WTC11 (cell line): ENCODE results near the gene SPO11. TPM values are rescaled to one million over a fixed set of nuclear protein-coding genes. Genes with fewer than 3 reads are reported as not detected.
A peak's percentile ranks its signal among the peaks of the same experiment; 100 is the strongest.

Experiments
- ATAC-seq: fragments of 200-7000 bp; cut with Tn5 transposase; 2 replicates; pipeline ENCODE4 v1.10.0; 2021; ENCODE audit warnings: mild to moderate bottlenecking, moderate library complexity
- CTCF ChIA-PET: fragments of 300-600 bp; sonication (Branson Sonifier 250); formaldehyde crosslinking; loops from one replicate; lab custom pipeline; 2021; ENCODE audit warnings: antibody characterized with exemption; lab: Charles Lee
- POLR2A ChIA-PET: fragments of 350-600 bp; sonication (Branson Sonifier 250); formaldehyde crosslinking; loops from one replicate; lab custom pipeline; 2021; ENCODE audit warnings: antibody characterized with exemption; lab: Charles Lee
- DNase-seq: peaks from one replicate; pipeline ENCODE4 v3.0.0; 2021; ENCODE audit warnings: low spot score
- H3K27ac Mint-ChIP-seq: 2 replicates; pipeline ENCODE4 v1.8.0; 2021; ENCODE audit warnings: mixed read lengths
- H3K27me3 Mint-ChIP-seq: 2 replicates; pipeline ENCODE4 v1.8.0; 2021; ENCODE audit warnings: low read depth, mild to moderate bottlenecking, moderate library complexity, mixed read lengths
- H3K36me3 Mint-ChIP-seq: 2 replicates; pipeline ENCODE4 v1.8.0; 2021; ENCODE audit warnings: mixed read lengths
- H3K4me1 Mint-ChIP-seq: 2 replicates; pipeline ENCODE4 v1.8.0; 2022; ENCODE audit warnings: mixed read lengths
- H3K4me3 Mint-ChIP-seq: 2 replicates; pipeline ENCODE4 v1.8.0; 2021; ENCODE audit warnings: mild to moderate bottlenecking, moderate library complexity, mixed read lengths
- H3K9me3 Mint-ChIP-seq: 2 replicates; pipeline ENCODE4 v1.8.0; 2021; ENCODE audit warnings: mixed read lengths
- ESRRA ChIP-seq: sonication (generic); formaldehyde crosslinking; IDR thresholded peaks from 2 replicates; pipeline ENCODE4 v1.8.1; 2022; ENCODE audit warnings: mild to moderate bottlenecking, missing genetic modification reagents, borderline replicate concordance
- GABPB1 ChIP-seq: sonication (generic); formaldehyde crosslinking; IDR thresholded peaks from 2 replicates; pipeline ENCODE4 v1.8.1; 2023; ENCODE audit warnings: mild to moderate bottlenecking, missing genetic modification reagents
- IRF2 ChIP-seq: sonication (generic); formaldehyde crosslinking; IDR thresholded peaks from 2 replicates; pipeline ENCODE4 v1.8.0; 2022; ENCODE audit warnings: low read depth, missing genetic modification reagents, borderline replicate concordance
- MYBL2 ChIP-seq: sonication (generic); formaldehyde crosslinking; IDR thresholded peaks from 2 replicates; pipeline ENCODE4 v1.8.1; 2023; ENCODE audit warnings: mild to moderate bottlenecking, moderate library complexity, missing genetic modification reagents
- NR1H2 ChIP-seq: sonication (generic); formaldehyde crosslinking; IDR thresholded peaks from 2 replicates; pipeline ENCODE4 v1.9.0; 2021; ENCODE audit warnings: mild to moderate bottlenecking, moderate library complexity, missing genetic modification reagents
- PRRX2 ChIP-seq: fragments of 250-450 bp; sonication (Bioruptor Pico); IDR thresholded peaks from 2 replicates; pipeline ENCODE4 v1.8.0; 2021; ENCODE audit warnings: mild to moderate bottlenecking
- RELA ChIP-seq: sonication (generic); formaldehyde crosslinking; IDR thresholded peaks from 2 replicates; pipeline ENCODE4 v1.8.1; 2022; ENCODE audit warnings: missing genetic modification reagents, mild to moderate bottlenecking, borderline replicate concordance
- RORB ChIP-seq: fragments of 250-450 bp; sonication (Bioruptor Pico); IDR thresholded peaks from 2 replicates; pipeline ENCODE4 v1.9.0; 2021; ENCODE audit warnings: mild to moderate bottlenecking
- SP1 ChIP-seq: sonication (generic); formaldehyde crosslinking; conservative IDR thresholded peaks from 2 replicates; pipeline ENCODE4 v1.8.1; 2022; ENCODE audit warnings: missing genetic modification reagents
- ZNF317 ChIP-seq: sonication (generic); formaldehyde crosslinking; IDR thresholded peaks from 2 replicates; pipeline ENCODE4 v1.8.1; 2023; ENCODE audit warnings: low read depth, mild to moderate bottlenecking, moderate library complexity, missing genetic modification reagents, borderline replicate concordance
- ZNF396 ChIP-seq: fragments of 250-450 bp; sonication (Bioruptor Pico); IDR thresholded peaks from 2 replicates; pipeline ENCODE4 v1.8.0; 2021; ENCODE audit warnings: mild to moderate bottlenecking, moderate library complexity, borderline replicate concordance
- total RNA-seq: library from RNA; stranded (reverse); gene quantifications from 3 replicates; pipeline ENCODE4 v1.2.3, GENCODE V29; 2021
- TF ChIP-seq, protein P1 (sequence below): fragments of 250-450 bp; sonication (Bioruptor Pico); conservative IDR thresholded peaks from 2 replicates; pipeline ENCODE4 v1.9.0; 2021; ENCODE audit warnings: mild to moderate bottlenecking
- TF ChIP-seq, protein P2 (sequence below): sonication (generic); formaldehyde crosslinking; IDR thresholded peaks from 2 replicates; pipeline ENCODE4 v1.8.0; 2022; ENCODE audit warnings: mild to moderate bottlenecking, missing genetic modification reagents
- TF ChIP-seq, protein P3 (sequence below): fragments of 250-450 bp; sonication (Bioruptor Pico); IDR thresholded peaks from 2 replicates; pipeline ENCODE4 v1.9.0; 2021; ENCODE audit warnings: mild to moderate bottlenecking
- TF ChIP-seq, protein P4 (sequence below): sonication (generic); formaldehyde crosslinking; IDR thresholded peaks from 2 replicates; pipeline ENCODE4 v1.8.1; 2023; ENCODE audit warnings: mild to moderate bottlenecking, missing genetic modification reagents, moderate library complexity
- TF ChIP-seq, protein P5 (sequence below): fragments of 250-450 bp; sonication (Bioruptor Pico); IDR thresholded peaks from 2 replicates; pipeline ENCODE4 v1.9.0; 2021; ENCODE audit warnings: mild to moderate bottlenecking

Gene SPO11
- total RNA-seq, 1 experiment from 2014 or later = not detected

DNA sequence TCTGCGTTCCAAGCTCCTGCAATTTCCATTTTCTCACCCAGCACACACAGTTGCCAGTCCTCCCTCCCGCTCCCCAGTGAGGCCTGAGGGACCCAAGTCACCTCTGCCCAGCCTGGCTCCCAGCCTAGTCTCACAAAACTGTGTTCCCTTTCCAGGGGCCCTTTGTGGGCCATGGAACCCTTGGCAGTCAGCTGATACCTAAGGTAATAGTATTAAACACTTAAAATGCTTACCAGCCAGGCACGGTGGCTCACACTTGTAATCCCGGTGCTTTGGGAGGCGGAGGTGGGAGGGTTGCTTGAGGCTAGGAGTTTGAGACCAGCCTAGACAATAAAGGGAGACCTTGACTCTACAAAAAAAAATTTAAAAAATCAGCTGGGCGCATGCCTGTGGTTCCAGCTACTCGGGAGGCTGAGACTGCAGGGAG, 58.4 kb downstream of the SPO11 start (continued):
- TF ChIP-seq, protein P1, sequence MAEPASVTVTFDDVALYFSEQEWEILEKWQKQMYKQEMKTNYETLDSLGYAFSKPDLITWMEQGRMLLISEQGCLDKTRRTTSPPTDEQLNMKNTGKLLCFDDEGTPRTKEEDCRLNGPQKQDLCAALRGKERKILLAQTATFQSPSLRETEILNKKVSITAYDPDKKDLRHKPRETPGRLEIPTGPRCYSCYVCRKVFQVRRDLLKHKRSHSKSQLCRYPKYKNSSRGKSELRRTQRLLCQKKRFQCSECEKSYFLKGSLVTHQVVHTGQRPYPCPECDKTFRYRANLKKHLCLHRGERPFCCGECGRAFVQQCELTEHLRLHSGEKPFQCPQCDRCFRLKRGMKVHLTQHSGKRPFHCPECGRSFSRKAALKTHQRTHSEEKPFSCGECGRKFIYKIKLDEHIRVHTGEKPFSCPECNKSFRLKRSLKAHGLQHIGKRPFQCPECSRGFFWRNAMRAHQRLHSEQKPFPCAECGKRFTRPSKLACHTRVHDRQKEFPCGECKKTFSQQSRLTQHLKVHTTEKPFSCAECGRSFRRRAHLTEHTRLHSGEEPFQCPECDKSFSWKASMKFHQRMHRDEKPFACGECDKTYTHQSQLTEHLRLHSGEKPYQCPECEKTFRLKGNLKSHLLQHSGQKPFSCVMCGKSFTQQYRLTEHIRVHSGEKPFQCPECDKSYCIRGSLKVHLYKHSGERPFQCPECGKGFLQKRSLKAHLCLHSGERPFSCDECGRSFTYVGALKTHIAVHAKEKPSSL = no peak
- TF ChIP-seq RORB (CRISPR knock-in tag) = no peak
- TF ChIP-seq NR1H2 (CRISPR knock-in tag) = no peak

DNA sequence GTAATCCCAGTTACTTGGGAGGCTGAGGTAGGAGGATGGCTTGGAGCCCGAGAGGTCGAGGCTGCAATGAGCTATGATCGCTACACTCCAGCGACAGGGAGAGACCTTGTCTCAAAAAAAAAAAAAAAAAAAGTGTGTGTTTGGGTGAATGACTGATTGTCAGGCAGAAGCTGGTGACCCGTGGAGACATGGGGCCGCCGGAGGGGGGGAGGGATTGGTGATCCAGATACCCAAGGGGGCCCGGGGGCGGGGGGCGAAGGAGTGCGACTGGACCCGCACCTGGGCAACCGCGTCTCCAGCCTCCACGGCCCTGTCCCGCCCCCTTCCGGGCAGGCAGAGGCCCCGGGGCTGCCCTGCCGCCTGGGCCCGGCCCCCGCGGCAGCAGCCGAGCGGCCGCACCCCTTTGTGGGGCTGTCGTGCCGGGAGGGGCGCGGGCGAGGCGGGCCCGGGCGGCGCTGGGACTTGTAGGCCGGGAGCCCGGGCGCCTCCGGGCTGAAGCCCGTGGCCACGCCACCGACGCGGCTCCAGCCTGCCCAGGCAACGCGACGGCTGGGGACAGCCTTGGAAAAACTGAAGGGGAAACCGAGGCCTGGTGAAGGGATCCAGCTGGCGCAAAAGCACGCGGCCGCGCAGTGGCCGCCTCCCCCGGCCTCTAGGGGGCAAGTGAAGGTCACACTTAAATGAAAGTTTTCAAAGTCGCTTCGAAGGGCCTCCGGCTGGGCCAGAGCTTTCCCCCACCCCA, 59.5 kb downstream of the SPO11 start:
- ChIA-PET CTCF (interaction anchor here (0.7 to 3.6 kb wide), 12 partner anchors 19 to 670 kb away, joined by 3 to 16 read pairs (median 4); no protein-coding TSS in a partner anchor), POLR2A (interaction anchor here (0.7 kb wide), 1 partner anchor 32 kb away, joined by 6 read pairs; no protein-coding TSS in a partner anchor)
- H3K9me3 Mint-ChIP-seq = no peaks in the 10 kb centered on the region
- H3K36me3 Mint-ChIP-seq = peaks cover 16% of the 10 kb centered on the region
- peak; percentile 57 for ATAC-seq
- H3K27me3 Mint-ChIP-seq = no peaks in the 10 kb centered on the region
- peak overlapping the region; percentile 49; the same call in 1 of the 2 replicates for H3K27ac Mint-ChIP-seq
- TF ChIP-seq ZNF396 (CRISPR knock-in tag) (no peak), SP1 (CRISPR knock-in tag) (peak; percentile 49; the same call in 1 of the 2 replicates)
- H3K4me1 Mint-ChIP-seq = peaks cover 28% of the 10 kb centered on the region
- peak; percentile 78 for DNase-seq
- H3K4me3 Mint-ChIP-seq = peak overlapping the region; percentile 75

DNA sequence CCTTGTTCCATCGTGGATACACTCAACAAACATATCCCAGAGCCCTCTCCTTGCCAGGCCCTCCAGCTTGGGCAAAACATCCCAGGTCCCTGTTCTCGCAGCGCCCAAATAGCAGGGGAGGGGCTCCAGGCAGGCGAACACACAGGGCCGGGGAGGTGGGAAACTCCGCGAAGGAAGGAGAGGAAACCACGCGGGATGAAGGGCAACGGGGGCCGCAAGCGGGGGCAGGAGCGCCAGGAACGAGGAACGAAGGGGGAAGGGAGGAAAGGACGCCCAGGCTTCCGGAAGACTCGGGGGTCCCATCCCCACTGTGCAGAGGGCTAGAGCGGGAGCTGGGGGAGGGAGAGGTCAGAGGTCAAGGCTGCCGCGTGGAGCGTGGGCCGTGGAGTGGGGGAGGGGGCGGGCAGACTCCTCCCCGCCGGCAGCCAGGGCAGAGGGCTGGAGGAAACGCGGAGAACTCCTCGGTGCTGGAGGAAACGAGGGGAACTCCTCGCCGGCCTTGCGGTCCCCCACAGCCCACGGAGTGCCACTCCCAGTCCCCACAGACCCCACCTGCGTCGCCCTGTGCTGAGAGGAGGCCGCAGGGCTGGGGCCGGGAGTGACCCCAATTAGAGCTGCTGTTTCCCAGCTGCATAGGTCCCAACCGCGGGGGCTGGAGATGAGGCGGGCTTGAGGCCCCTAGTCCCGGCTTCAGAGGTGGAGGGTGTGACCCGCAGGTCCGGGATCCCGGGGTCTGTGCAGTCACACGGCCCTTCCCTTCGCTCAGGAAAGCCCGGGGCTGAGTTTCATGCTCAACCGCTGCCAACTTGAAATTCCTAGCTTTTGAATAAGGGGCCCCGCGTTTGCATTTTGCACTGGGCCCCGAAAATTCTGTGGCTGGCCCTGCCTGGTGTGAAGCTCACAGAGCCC, 60.3 kb downstream of the SPO11 start:
- ATAC-seq = peak; percentile 17
- peak; percentile 54 for DNase-seq
- Mint-ChIP-seq H3K27me3 (no peaks in the 10 kb centered on the region), H3K36me3 (peaks cover 16% of the 10 kb centered on the region), H3K9me3 (no peaks in the 10 kb centered on the region), H3K4me1 (peaks cover 31% of the 10 kb centered on the region), H3K4me3 (peak overlapping the region; percentile 75), H3K27ac (no peak overlapping the region; the same call in 1 of the 2 replicates)
- CTCF ChIA-PET = interaction anchor here (0.9 to 3.6 kb wide), 12 partner anchors 8 to 669 kb away, joined by 3 to 16 read pairs (median 5); no protein-coding TSS in a partner anchor
- TF ChIP-seq RELA (peak; percentile 45; the same call in 1 of the 2 replicates), IRF2 (CRISPR knock-in tag) (no peak), ZNF317 (CRISPR knock-in tag) (no peak), ESRRA (CRISPR knock-in tag) (0 out of 2 replicates have a peak, but pooled peaks have one; percentile 8)
- TF ChIP-seq, protein P2, sequence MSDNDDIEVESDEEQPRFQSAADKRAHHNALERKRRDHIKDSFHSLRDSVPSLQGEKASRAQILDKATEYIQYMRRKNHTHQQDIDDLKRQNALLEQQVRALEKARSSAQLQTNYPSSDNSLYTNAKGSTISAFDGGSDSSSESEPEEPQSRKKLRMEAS (CRISPR knock-in tag) = no peak
- TF ChIP-seq, protein P3, sequence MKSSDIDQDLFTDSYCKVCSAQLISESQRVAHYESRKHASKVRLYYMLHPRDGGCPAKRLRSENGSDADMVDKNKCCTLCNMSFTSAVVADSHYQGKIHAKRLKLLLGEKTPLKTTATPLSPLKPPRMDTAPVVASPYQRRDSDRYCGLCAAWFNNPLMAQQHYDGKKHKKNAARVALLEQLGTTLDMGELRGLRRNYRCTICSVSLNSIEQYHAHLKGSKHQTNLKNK (CRISPR knock-in tag) = no peak
- TF ChIP-seq, all 79 proteins: peak for 2
- POLR2A ChIA-PET = interaction anchor here (1.1 to 1.6 kb wide), 2 partner anchors 41 to 46 kb away, joined by 4 to 6 read pairs; no protein-coding TSS in a partner anchor

DNA sequence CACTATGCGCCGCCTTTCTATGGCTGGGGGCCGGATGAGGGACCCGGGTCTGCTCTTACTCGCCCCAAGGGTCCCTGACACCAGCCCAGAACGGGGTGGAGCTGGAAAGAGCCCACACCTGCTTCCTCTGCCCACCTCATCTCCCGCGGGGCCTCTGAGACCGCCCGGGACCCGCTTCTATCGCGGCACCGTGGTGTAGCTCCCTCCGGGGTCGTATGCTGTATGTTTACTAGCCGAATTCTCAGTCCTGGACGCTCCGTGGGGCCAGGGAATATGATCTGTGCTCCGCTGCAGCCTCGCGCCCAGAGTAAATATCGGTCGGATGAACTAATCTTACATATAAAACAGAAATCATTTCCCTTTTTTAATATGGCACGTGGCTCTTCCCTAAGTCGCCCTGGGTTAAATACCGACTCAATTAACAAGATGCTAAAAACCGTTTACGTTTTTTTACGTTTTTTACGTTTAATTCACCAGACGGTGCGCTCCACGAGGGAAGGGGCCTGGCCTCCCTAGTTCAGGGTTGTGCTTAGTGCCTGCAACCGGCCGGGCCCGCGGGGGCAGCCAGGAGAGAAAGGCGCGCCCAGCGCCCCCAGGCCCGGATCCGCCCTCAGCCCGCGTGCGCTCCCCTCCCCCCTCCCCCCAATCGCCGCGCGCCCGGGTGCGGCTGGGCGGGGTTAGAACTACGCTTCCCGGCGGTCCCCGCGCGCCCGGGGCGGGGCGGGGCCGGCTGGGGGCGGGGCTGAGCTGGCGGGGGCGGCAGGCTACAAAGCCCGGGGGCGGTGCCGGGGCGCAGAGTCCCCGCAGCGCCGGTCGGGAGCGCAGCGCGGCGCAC, 61.2 kb downstream of the SPO11 start, which contains the start of gene RBM38:
TSS of gene RBM38 (plus strand) at position 793 of the 835 bp plus-strand sequence. CDS start 186 bp downstream, outside the sequence.
- ATAC-seq (peak; percentile 63), DNase-seq (peak; percentile 78)
- Mint-ChIP-seq H3K4me3 (peak within 1 kb of the TSS; percentile 84), H3K36me3 (peaks cover 18% of the 10 kb centered on the region), H3K27ac (peak within 1 kb of the TSS; percentile 94), H3K9me3 (no peaks in the 10 kb centered on the region), H3K27me3 (no peaks in the 10 kb centered on the region), H3K4me1 (peaks cover 36% of the 10 kb centered on the region)
- POLR2A ChIA-PET = interaction anchor here (1.1 to 1.6 kb wide), 2 partner anchors 42 to 45 kb away, joined by 4 to 6 read pairs; no protein-coding TSS in a partner anchor
- CTCF ChIA-PET = interaction anchor here (0.5 to 3.6 kb wide), 10 partner anchors 9 to 301 kb away, joined by 3 to 16 read pairs (median 5); no protein-coding TSS in a partner anchor
- TF ChIP-seq SP1 (CRISPR knock-in tag) (peak; percentile 86), PRRX2 (CRISPR knock-in tag) (no peak), RORB (CRISPR knock-in tag) (no peak), MYBL2 (0 out of 2 replicates have a peak, but pooled peaks have one; percentile 27), GABPB1 (CRISPR knock-in tag) (0 out of 2 replicates have a peak, but pooled peaks have one; percentile 14)
- TF ChIP-seq, protein P4, sequence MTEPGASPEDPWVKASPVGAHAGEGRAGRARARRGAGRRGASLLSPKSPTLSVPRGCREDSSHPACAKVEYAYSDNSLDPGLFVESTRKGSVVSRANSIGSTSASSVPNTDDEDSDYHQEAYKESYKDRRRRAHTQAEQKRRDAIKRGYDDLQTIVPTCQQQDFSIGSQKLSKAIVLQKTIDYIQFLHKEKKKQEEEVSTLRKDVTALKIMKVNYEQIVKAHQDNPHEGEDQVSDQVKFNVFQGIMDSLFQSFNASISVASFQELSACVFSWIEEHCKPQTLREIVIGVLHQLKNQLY (CRISPR knock-in tag) = no peak
- TF ChIP-seq, protein P5, sequence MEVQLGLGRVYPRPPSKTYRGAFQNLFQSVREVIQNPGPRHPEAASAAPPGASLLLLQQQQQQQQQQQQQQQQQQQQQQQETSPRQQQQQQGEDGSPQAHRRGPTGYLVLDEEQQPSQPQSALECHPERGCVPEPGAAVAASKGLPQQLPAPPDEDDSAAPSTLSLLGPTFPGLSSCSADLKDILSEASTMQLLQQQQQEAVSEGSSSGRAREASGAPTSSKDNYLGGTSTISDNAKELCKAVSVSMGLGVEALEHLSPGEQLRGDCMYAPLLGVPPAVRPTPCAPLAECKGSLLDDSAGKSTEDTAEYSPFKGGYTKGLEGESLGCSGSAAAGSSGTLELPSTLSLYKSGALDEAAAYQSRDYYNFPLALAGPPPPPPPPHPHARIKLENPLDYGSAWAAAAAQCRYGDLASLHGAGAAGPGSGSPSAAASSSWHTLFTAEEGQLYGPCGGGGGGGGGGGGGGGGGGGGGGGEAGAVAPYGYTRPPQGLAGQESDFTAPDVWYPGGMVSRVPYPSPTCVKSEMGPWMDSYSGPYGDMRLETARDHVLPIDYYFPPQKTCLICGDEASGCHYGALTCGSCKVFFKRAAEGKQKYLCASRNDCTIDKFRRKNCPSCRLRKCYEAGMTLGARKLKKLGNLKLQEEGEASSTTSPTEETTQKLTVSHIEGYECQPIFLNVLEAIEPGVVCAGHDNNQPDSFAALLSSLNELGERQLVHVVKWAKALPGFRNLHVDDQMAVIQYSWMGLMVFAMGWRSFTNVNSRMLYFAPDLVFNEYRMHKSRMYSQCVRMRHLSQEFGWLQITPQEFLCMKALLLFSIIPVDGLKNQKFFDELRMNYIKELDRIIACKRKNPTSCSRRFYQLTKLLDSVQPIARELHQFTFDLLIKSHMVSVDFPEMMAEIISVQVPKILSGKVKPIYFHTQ (CRISPR knock-in tag) = no peak
- TF ChIP-seq, protein P2 (CRISPR knock-in tag) = peak; percentile 33; the same call in 1 of the 2 replicates
